Vagina (tissue), 2 donors: ENCODE data around the gene TMBIM6.

ENCODE experiments used
- POLR2A ChIP-seq, 2 donors: fragments of 450-650 bp; IDR thresholded peaks; one replicate each; pipeline ENCODE4 v1.6.1; 2017; ENCODE audit warnings: antibody characterized with exemption in 2 of 2, mild to moderate bottlenecking in 2 of 2, moderate library complexity in 2 of 2
- POLR2AphosphoS5 ChIP-seq, 2 donors: sonication (generic); formaldehyde crosslinking; IDR thresholded peaks; one replicate each; pipeline ENCODE4 v1.9.0; 2017; ENCODE audit warnings: antibody characterized with exemption in 2 of 2, mild to moderate bottlenecking in 2 of 2, low read depth in 1 of 2; ENCODE audit not compliant: insufficient read depth in 1 of 2
- TF ChIP-seq, protein P1 (sequence below), 3 experiments: fragments of 450-650 bp in 2 of 3; fragments of 200-600 bp in 1 of 3; sonication (generic) in 1 of 3; IDR thresholded peaks; one replicate each; pipeline ENCODE4 v1.5.1; 2017 to 2019; ENCODE audit warnings: antibody characterized with exemption in 3 of 3, mild to moderate bottlenecking in 2 of 3, moderate library complexity in 2 of 3

DNA sequence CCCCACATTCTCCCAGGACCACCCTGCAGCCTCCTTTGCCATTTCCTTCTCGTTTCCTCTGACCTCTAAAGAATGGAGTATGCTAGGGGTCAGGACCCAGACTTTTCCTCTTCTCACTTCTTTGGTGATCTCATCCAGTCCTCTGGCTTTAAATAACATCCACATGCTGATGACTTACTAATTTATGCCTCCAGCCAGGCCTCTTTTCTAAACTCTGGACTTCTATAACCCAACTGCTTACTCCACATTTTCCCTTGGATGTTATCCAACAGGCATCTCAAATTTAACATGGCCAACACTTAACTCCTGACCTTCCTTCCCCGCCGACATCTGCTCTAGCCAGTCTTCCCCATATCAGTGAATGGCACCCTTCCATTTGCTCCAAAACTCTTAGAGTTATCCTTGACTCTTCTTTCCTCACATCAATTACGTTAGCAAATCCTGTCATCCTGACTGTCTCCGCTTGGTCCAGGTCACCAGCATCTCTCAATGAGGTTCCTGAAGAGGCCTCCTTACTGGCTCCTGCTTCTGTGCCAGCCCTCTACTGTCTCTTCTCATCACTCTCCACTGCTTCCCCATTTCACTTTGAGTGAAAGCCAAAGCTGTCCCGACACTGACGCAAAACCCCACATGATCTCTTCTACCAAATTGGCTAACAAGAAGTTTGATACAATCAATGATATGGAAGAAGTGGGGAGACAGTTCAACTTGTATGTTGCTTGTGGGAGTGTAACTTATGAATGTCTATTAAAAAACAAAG is 42.7 kb downstream of the TMBIM6 start:
- TF ChIP-seq, protein P1, sequence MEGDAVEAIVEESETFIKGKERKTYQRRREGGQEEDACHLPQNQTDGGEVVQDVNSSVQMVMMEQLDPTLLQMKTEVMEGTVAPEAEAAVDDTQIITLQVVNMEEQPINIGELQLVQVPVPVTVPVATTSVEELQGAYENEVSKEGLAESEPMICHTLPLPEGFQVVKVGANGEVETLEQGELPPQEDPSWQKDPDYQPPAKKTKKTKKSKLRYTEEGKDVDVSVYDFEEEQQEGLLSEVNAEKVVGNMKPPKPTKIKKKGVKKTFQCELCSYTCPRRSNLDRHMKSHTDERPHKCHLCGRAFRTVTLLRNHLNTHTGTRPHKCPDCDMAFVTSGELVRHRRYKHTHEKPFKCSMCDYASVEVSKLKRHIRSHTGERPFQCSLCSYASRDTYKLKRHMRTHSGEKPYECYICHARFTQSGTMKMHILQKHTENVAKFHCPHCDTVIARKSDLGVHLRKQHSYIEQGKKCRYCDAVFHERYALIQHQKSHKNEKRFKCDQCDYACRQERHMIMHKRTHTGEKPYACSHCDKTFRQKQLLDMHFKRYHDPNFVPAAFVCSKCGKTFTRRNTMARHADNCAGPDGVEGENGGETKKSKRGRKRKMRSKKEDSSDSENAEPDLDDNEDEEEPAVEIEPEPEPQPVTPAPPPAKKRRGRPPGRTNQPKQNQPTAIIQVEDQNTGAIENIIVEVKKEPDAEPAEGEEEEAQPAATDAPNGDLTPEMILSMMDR (IDR thresholded peaks at IDR 0.05) = no peak
- TF ChIP-seq POLR2AphosphoS5 (IDR thresholded peaks at IDR 0.05; ENCODE audit: insufficient read depth in 1 of 2, low read depth in 1 of 2) = no peak
- no peak for TF ChIP-seq POLR2A (IDR thresholded peaks at IDR 0.05)
